Duodenal mucosa (tissue), 2 donors: Measurements from ENCODE around the gene FAM222A.

Experiments
- H3K27ac ChIP-seq: one replicate; pipeline ENCODE4 v1.7.0; 2013; ENCODE audit warnings: low read depth, low read length
- H3K27me3 ChIP-seq, 2 donors: one replicate each; pipeline ENCODE4 v1.7.0; 2013; ENCODE audit warnings: low read length in 2 of 2, control low read depth in 1 of 2; ENCODE audit not compliant: insufficient read depth in 2 of 2, control insufficient read depth in 1 of 2
- H3K36me3 ChIP-seq, 2 donors: one replicate each; pipeline ENCODE4 v1.7.0; 2013; ENCODE audit warnings: low read length in 2 of 2, control low read depth in 1 of 2; ENCODE audit not compliant: insufficient read depth in 2 of 2, control insufficient read depth in 1 of 2
- H3K4me1 ChIP-seq, 2 donors: one replicate each; pipeline ENCODE4 v1.7.0; 2013; ENCODE audit warnings: low read length in 2 of 2, control low read depth in 1 of 2; ENCODE audit not compliant: insufficient read depth in 2 of 2, control insufficient read depth in 1 of 2
- H3K4me3 ChIP-seq, 2 donors: one replicate each; pipeline ENCODE4 v1.7.0; 2013; ENCODE audit warnings: low read length in 2 of 2, low read depth in 1 of 2
- H3K9ac ChIP-seq, 2 donors: one replicate each; pipeline ENCODE4 v1.7.0; 2013; ENCODE audit warnings: low read length in 2 of 2, low read depth in 1 of 2
- H3K9me3 ChIP-seq, 2 donors: one replicate each; pipeline ENCODE4 v1.7.0; 2013; ENCODE audit warnings: low read length in 2 of 2, control low read depth in 1 of 2; ENCODE audit not compliant: control insufficient read depth in 1 of 2

Gene FAM222A

GRCh38 chr12:109710205-109710746, 3.3 kb upstream of the FAM222A start:
- H3K4me1 ChIP-seq = peaks cover 52 to 56% of the 10 kb centered on the region in 2 donors
- no peak overlapping the region for H3K9ac ChIP-seq
- H3K4me3 ChIP-seq = no peak overlapping the region
- no peaks in the 10 kb centered on the region for H3K27me3 ChIP-seq
- H3K9me3 ChIP-seq = no peaks in the 10 kb centered on the region
- H3K27ac ChIP-seq = no peak overlapping the region
- no peaks in the 10 kb centered on the region for H3K36me3 ChIP-seq

- Histone ChIP-seq H3K36me3 (no peaks in the 10 kb centered on the region), H3K27me3 (no peaks in the 10 kb centered on the region), H3K4me1 (peaks cover 58 to 63% of the 10 kb centered on the region in 2 donors), H3K9ac (no peak overlapping the region), H3K4me3 (no peak overlapping the region), H3K27ac (no peak overlapping the region), H3K9me3 (no peaks in the 10 kb centered on the region)
Measured at GRCh38 chr12:109710747-109711595, 2.7 kb upstream of the FAM222A start.

- no peak overlapping the region for H3K9ac ChIP-seq
- H3K9me3 ChIP-seq = no peaks in the 10 kb centered on the region
- H3K27ac ChIP-seq = no peak overlapping the region
- no peaks in the 10 kb centered on the region for H3K27me3 ChIP-seq
- no peak overlapping the region for H3K4me3 ChIP-seq
- H3K36me3 ChIP-seq = no peaks in the 10 kb centered on the region
- H3K4me1 ChIP-seq = peaks cover 56 to 67% of the 10 kb centered on the region in 2 donors
Measured at GRCh38 chr12:109711596-109712461, 1.8 kb upstream of the FAM222A start.

- no peak overlapping the region for H3K27ac ChIP-seq
- H3K9ac ChIP-seq = peak overlapping the region; percentile 42 to 59
- peaks cover 45 to 60% of the 10 kb centered on the region in 2 donors for H3K4me1 ChIP-seq
Measured at GRCh38 chr12:109714141-109714912, 702 bp downstream of the FAM222A start.

GRCh38 chr12:109714913-109715244, 1.3 kb downstream of the FAM222A start:
- no peak overlapping the region for H3K27ac ChIP-seq
- peak overlapping the region; percentile 42 to 59 for H3K9ac ChIP-seq
- peaks cover 45 to 60% of the 10 kb centered on the region in 2 donors for H3K4me1 ChIP-seq

More at GRCh38 chr12:109714141-109714912, 702 bp downstream of the FAM222A start:
- Histone ChIP-seq H3K36me3 (no peaks in the 10 kb centered on the region), H3K4me3 (peak overlapping the region; percentile 66 to 68), H3K27me3 (peaks cover 0 to 6% of the 10 kb centered on the region in 2 donors), H3K9me3 (no peaks in the 10 kb centered on the region)

GRCh38 chr12:109715310-109716091, 1.9 kb downstream of the FAM222A start:
- peak overlapping the region in 1 of 2 donors; percentile 42 for H3K9ac ChIP-seq
- peak overlapping the region in 1 of 2 donors; percentile 68 for H3K4me3 ChIP-seq
- no peaks in the 10 kb centered on the region for H3K9me3 ChIP-seq
- H3K27ac ChIP-seq = no peak overlapping the region
- H3K36me3 ChIP-seq = no peaks in the 10 kb centered on the region
- H3K4me1 ChIP-seq = peaks cover 48 to 64% of the 10 kb centered on the region in 2 donors
- H3K27me3 ChIP-seq = peaks cover 0 to 6% of the 10 kb centered on the region in 2 donors

More at GRCh38 chr12:109714913-109715244, 1.3 kb downstream of the FAM222A start:
- H3K27me3 ChIP-seq = peaks cover 0 to 6% of the 10 kb centered on the region in 2 donors
- no peaks in the 10 kb centered on the region for H3K9me3 ChIP-seq
- peak overlapping the region; percentile 66 to 68 for H3K4me3 ChIP-seq
- H3K36me3 ChIP-seq = no peaks in the 10 kb centered on the region

- H3K9me3 ChIP-seq = no peaks in the 10 kb centered on the region
- H3K9ac ChIP-seq = peak overlapping the region in 1 of 2 donors; percentile 11
- no peak overlapping the region for H3K27ac ChIP-seq
- no peaks in the 10 kb centered on the region for H3K36me3 ChIP-seq
- peak overlapping the region in 1 of 2 donors; percentile 68 for H3K4me3 ChIP-seq
- peaks cover 0 to 6% of the 10 kb centered on the region in 2 donors for H3K27me3 ChIP-seq
- H3K4me1 ChIP-seq = peaks cover 50 to 65% of the 10 kb centered on the region in 2 donors
Measured at GRCh38 chr12:109716092-109716479, 2.5 kb downstream of the FAM222A start.

- H3K9ac ChIP-seq = no peak overlapping the region
- H3K9me3 ChIP-seq = no peaks in the 10 kb centered on the region
- peaks cover 0 to 6% of the 10 kb centered on the region in 2 donors for H3K27me3 ChIP-seq
- peak overlapping the region in 1 of 2 donors; percentile 68 for H3K4me3 ChIP-seq
- H3K27ac ChIP-seq = no peak overlapping the region
- no peaks in the 10 kb centered on the region for H3K36me3 ChIP-seq
- H3K4me1 ChIP-seq = peaks cover 51 to 64% of the 10 kb centered on the region in 2 donors
Measured at GRCh38 chr12:109716512-109717389, 3.1 kb downstream of the FAM222A start.
